ENCODE results near the gene CD68. TPM values are rescaled to one million over a fixed set of nuclear protein-coding genes. Genes with fewer than 3 reads are reported as not detected.

CD68 gene
- total RNA-seq, 1 donor from 2014 or later, result 26.6 TPM

Other genes starting within 250 kb of the CD68 start
- gene ACAP1, start 243.1 kb upstream of the CD68 start, total RNA-seq, result 17.3 TPM
- gene KCTD11, start 227.5 kb upstream of the CD68 start, total RNA-seq, result 3.6 TPM
- gene TMEM95, start 224.5 kb upstream of the CD68 start, total RNA-seq, result not detected
- gene TNK1, start 198.5 kb upstream of the CD68 start, total RNA-seq, result 2.2 TPM
- gene PLSCR3, start 185.1 kb upstream of the CD68 start, total RNA-seq, result 16.1 TPM
- 53.5 TPM for gene TMEM256, start 175.5 kb upstream of the CD68 start, total RNA-seq
- gene NLGN2, start 171.8 kb upstream of the CD68 start, total RNA-seq, result 6.5 TPM
- gene SPEM1, start 159.3 kb upstream of the CD68 start, total RNA-seq, result not detected
- gene SPEM2, start 154.0 kb upstream of the CD68 start, total RNA-seq, result not detected
- not detected for gene SPEM3, start 150.8 kb upstream of the CD68 start, total RNA-seq
- gene TMEM102, start 144.2 kb upstream of the CD68 start, total RNA-seq, result 2.1 TPM
- 13.8 TPM for gene FGF11, start 140.1 kb upstream of the CD68 start, total RNA-seq
- gene CHRNB1, start 134.6 kb upstream of the CD68 start, total RNA-seq, result 9.6 TPM
- 70.9 TPM for gene ZBTB4, start 100.0 kb upstream of the CD68 start, total RNA-seq
- not detected for gene SLC35G6, start 98.2 kb upstream of the CD68 start, total RNA-seq
- 39.1 TPM for gene POLR2A, start 95.3 kb upstream of the CD68 start, total RNA-seq
- 36.9 TPM for gene TNFSF12, start 30.6 kb upstream of the CD68 start, total RNA-seq
- gene TNFSF13, start 20.9 kb upstream of the CD68 start, total RNA-seq, result 8.5 TPM
- gene SENP3, start 17.7 kb upstream of the CD68 start, total RNA-seq, result 32.8 TPM
- 28.0 TPM for gene MPDU1, start 4.2 kb downstream of the CD68 start, total RNA-seq
- gene SOX15, start 10.5 kb downstream of the CD68 start, total RNA-seq, result 1.2 TPM
- gene FXR2, start 35.3 kb downstream of the CD68 start, total RNA-seq, result 103 TPM
- gene SAT2, start 48.2 kb downstream of the CD68 start, total RNA-seq, result 74.4 TPM
- gene SHBG, start 50.5 kb downstream of the CD68 start, total RNA-seq, result not detected
- gene ATP1B2, start 71.3 kb downstream of the CD68 start, total RNA-seq, result 3.2 TPM
- gene TP53, start 107.9 kb downstream of the CD68 start, total RNA-seq, result 13.7 TPM
- 5.3 TPM for gene WRAP53, start 108.8 kb downstream of the CD68 start, total RNA-seq
- 0.25 TPM for gene EFNB3, start 125.6 kb downstream of the CD68 start, total RNA-seq
- 0.05 TPM for gene DNAH2, start 138.1 kb downstream of the CD68 start, total RNA-seq